Calu3 (cell line): Measurements from ENCODE around the gene ELF2. TPM values are rescaled to one million over a fixed set of nuclear protein-coding genes. Genes with fewer than 3 reads are reported as not detected.
A peak's percentile ranks its signal among the peaks of the same experiment; 100 is the strongest.

Source experiments
- Bru-seq: library from RNA; stranded (reverse); fragments of 400-500 nt; gene quantifications from one replicate; lab custom pipeline; 2021; lab: Mats Ljungman, UMichigan
- BruChase-seq, 2 experiments: library from RNA; stranded (reverse); fragments of 400-500 nt; gene quantifications; one replicate each; lab custom pipeline; 2021; lab: Mats Ljungman, UMichigan
- BruUV-seq: library from RNA; stranded (reverse); fragments of 400-500 nt; replicated peaks from 2 replicates; lab custom pipeline; 2021; lab: Mats Ljungman, UMichigan
- CTCF ChIA-PET: fragments of 300-600 bp; sonication (Branson Sonifier 250); formaldehyde crosslinking; loops from one replicate; lab custom pipeline; 2022; ENCODE audit warnings: antibody characterized with exemption; lab: Charles Lee
- DNase-seq: peaks from one replicate; pipeline ENCODE4 v3.0.0; 2022
- H3K27ac Mint-ChIP-seq: one replicate; pipeline ENCODE4 v1.8.0; 2022; ENCODE audit warnings: mixed read lengths; ENCODE audit not compliant: unreplicated experiment
- H3K27me3 Mint-ChIP-seq: one replicate; pipeline ENCODE4 v1.8.0; 2022; ENCODE audit warnings: mixed read lengths; ENCODE audit not compliant: unreplicated experiment
- H3K36me3 Mint-ChIP-seq: one replicate; pipeline ENCODE4 v1.8.0; 2022; ENCODE audit warnings: mild to moderate bottlenecking, moderate library complexity, mixed read lengths; ENCODE audit not compliant: insufficient read depth, unreplicated experiment
- H3K4me1 Mint-ChIP-seq: one replicate; pipeline ENCODE4 v1.8.0; 2022; ENCODE audit warnings: mild to moderate bottlenecking, low read depth, mixed read lengths; ENCODE audit not compliant: unreplicated experiment
- H3K4me3 Mint-ChIP-seq: one replicate; pipeline ENCODE4 v1.8.0; 2022; ENCODE audit warnings: mild to moderate bottlenecking, low read depth, moderate library complexity, mixed read lengths; ENCODE audit not compliant: unreplicated experiment
- H3K9me3 Mint-ChIP-seq: one replicate; pipeline ENCODE4 v1.8.0; 2022; ENCODE audit warnings: low read depth, mixed read lengths; ENCODE audit not compliant: unreplicated experiment
- CTCF ChIP-seq: fragments of 200-600 bp; IDR thresholded peaks from one replicate; pipeline ENCODE4 v1.8.0; 2022; ENCODE audit warnings: antibody characterized with exemption; ENCODE audit not compliant: unreplicated experiment
- intact Hi-C: fragments of 100-400 bp; cut with micrococcal nuclease; formaldehyde crosslinking; loops from one replicate; pipeline ENCODE4 v1.10.0; 2022; ENCODE audit not compliant: unreplicated experiment
- long read RNA-seq: library from polyadenylated mRNA; stranded (forward); transcript quantifications from one replicate; pipeline ENCODE4 v2.0.0, GENCODE V29; 2022
- total RNA-seq: library from RNA; stranded (reverse); gene quantifications from 2 replicates; pipeline ENCODE4 v1.2.3, GENCODE V29; 2022

ELF2 gene
- 25.2 and 27.8 TPM in 2 replicates for total RNA-seq
- Bru-seq, nascent RNA: percentile 79 among the genes with signal in this experiment
- BruChase-seq, experiment 1, labeled RNA remaining after a 6-hour chase: percentile 61 among the genes with signal in this experiment
- BruChase-seq, experiment 2, labeled RNA remaining after a 2-hour chase: percentile 71 among the genes with signal in this experiment
- long read RNA-seq, partial matches to known transcripts: 0 of 23 reads
- long read RNA-seq, other reads (novel, unspliced or antisense): 20 of 23 reads

- intact Hi-C loops: loop anchor here (10.0 kb wide), 1 partner anchor 952 kb away; no protein-coding TSS in a partner anchor
- Mint-ChIP-seq H3K4me3 (peak within 1 kb of the TSS; percentile 90), H3K36me3 (peaks cover 35% of the 10 kb centered on the region), H3K27me3 (no peaks in the 10 kb centered on the region), H3K4me1 (no peaks in the 10 kb centered on the region), H3K9me3 (no peaks in the 10 kb centered on the region), H3K27ac (peak within 1 kb of the TSS; percentile 66)
- no peak for TF ChIP-seq CTCF
- CTCF ChIA-PET: interaction anchor here (0.7 to 1.8 kb wide), 4 partner anchors 77 to 124 kb away, joined by 3 to 7 read pairs (median 4); partner anchors contain the start of gene NAA15
- DNase-seq: peak; percentile 88
- no TSS peak for BruUV-seq
Measured at GRCh38 chr4:139177049-139177868, at the start of gene ELF2. Gene ELF2, minus strand, starts transcription at chr4:139177218. Its CDS starts 39,517 bp downstream, at chr4:139137701.

GRCh38 chr4:139223682-139224317, 46.8 kb upstream of the ELF2 start:
- Mint-ChIP-seq H3K4me1 (no peaks in the 10 kb centered on the region), H3K27me3 (no peaks in the 10 kb centered on the region), H3K27ac (no peak overlapping the region), H3K9me3 (no peaks in the 10 kb centered on the region), H3K36me3 (no peaks in the 10 kb centered on the region), H3K4me3 (no peak overlapping the region)
- intact Hi-C loops: no loop called here
- no TSS peak for BruUV-seq
- TF ChIP-seq CTCF: no peak
- CTCF ChIA-PET: no interaction called here
- no peak for DNase-seq

DNA sequence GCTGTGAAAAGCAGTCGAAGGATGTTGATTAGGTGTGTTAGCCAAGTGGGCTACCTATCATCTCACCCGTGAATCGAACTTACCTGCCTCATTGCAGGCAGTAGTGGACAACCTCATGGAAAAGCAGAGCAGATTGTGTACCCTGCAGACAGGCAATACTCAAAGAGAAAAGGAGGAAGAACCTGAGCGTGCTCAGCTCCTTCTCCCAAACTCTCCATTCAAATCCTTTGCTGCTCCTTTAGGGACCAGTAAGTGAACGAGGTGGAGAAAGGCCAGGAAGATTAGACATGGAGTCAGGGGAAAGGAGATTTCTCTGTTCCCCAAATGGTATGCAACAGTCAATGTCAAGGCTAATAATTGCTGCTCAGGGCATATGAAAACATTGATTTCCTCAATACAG, 45.2 kb upstream of the ELF2 start:
- intact Hi-C loops: no loop called here

More for the DNA sequence above, 45.2 kb upstream of the ELF2 start:
- Mint-ChIP-seq H3K27ac (no peak overlapping the region), H3K9me3 (no peaks in the 10 kb centered on the region), H3K36me3 (no peaks in the 10 kb centered on the region), H3K4me3 (no peak overlapping the region), H3K27me3 (no peaks in the 10 kb centered on the region), H3K4me1 (no peaks in the 10 kb centered on the region)
- DNase-seq: no peak
- BruUV-seq: no TSS peak
- CTCF ChIA-PET: no interaction called here
- no peak for TF ChIP-seq CTCF
